WI38 (cell line): ENCODE results near the gene KIF5C.

Experiments used
- H3K4me3 ChIP-seq: 2 replicates; pipeline ENCODE4 v1.5.1; 2011; ENCODE audit warnings: low read depth, mild to moderate bottlenecking, control low read depth, low read length
- TF ChIP-seq, protein P1 (sequence below): IDR thresholded peaks from 2 replicates; pipeline ENCODE4 v1.5.1; 2012; ENCODE audit warnings: low read depth, mild to moderate bottlenecking, control low read depth, low read length

KIF5C gene

DNA sequence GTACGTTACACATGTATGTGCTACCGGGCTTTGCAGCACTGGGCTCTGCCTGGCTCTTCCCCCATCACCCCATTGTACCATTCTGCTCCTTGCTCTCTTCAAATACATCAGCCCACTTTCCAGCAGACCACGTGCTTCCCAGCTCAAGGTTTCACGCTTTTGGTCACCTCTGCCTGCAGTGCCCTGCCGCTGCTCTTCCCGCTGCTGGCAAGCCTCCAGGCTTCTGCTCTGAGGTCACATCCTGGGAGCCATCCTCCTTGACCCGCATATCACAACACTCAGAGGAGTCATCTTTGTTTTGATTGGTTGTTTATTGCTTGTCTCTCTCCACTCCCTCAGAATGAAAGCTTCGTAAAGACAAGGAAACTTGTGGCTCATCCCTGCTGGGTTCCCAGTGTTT lies 34.1 kb downstream of the KIF5C start:
- TF ChIP-seq, protein P1, sequence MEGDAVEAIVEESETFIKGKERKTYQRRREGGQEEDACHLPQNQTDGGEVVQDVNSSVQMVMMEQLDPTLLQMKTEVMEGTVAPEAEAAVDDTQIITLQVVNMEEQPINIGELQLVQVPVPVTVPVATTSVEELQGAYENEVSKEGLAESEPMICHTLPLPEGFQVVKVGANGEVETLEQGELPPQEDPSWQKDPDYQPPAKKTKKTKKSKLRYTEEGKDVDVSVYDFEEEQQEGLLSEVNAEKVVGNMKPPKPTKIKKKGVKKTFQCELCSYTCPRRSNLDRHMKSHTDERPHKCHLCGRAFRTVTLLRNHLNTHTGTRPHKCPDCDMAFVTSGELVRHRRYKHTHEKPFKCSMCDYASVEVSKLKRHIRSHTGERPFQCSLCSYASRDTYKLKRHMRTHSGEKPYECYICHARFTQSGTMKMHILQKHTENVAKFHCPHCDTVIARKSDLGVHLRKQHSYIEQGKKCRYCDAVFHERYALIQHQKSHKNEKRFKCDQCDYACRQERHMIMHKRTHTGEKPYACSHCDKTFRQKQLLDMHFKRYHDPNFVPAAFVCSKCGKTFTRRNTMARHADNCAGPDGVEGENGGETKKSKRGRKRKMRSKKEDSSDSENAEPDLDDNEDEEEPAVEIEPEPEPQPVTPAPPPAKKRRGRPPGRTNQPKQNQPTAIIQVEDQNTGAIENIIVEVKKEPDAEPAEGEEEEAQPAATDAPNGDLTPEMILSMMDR, result no peak
- H3K4me3 ChIP-seq, result no peak overlapping the region

DNA sequence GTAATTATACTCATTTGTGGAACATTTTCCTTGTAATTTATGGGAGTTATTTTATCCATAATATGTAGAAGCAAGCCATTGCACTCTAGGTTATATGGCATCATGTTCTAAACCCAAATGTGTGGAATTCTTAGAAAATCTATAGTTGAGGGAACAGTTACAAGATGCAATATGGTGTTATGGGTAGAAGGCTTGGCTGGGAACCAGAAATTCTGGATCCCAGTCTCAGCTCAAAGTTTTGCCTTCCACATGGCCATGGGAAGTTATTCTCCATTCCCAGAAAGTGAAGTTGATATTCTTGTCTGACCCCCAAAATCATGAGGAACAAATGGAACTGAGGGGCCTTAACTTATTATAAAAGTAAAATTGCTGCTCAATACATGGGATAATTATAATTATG lies 38.0 kb downstream of the KIF5C start:
- no peak overlapping the region for H3K4me3 ChIP-seq
- TF ChIP-seq, protein P1, result no peak

DNA sequence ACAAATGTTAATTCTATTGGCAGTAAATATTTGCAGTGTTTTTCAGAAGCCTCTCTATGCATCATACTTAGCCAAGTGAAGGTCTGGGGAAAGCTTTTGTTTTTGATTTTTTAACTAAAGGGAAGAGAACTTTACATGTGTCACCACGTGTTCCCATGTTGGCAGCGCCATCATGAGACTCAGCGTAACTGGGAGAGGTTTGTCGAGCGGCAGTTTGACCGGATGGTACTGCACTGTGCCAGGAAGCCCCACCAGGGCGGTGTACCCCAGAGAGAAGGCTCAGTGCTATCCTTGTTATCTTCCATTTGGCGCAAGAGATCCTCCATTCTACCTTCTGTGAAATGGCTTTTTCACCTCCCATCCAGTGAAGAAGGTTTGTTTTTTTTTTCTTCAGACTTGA lies 38.5 kb downstream of the KIF5C start:
- no peak overlapping the region for H3K4me3 ChIP-seq
- TF ChIP-seq, protein P1, result no peak

DNA sequence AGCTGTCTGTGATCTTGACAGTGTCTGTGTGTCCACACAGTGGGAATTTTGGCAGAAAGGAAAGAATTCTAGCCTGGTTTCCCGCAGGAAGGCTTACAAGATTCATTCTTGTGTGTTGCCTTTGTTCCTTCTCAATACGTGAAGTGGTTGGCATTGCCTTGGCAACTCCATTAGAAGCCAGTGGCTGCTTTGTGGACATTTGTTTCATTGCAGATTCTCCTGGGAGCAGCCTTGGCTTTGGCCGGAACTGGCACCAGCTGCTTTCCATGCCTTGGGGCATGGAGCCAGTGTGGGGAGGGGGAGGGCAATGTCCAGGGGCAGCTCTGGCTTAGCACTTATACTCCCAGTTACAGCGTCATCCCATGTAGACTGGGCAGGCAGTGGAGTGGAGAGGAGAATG lies 39.4 kb downstream of the KIF5C start:
- no peak overlapping the region for H3K4me3 ChIP-seq
- TF ChIP-seq, protein P1, result no peak

DNA sequence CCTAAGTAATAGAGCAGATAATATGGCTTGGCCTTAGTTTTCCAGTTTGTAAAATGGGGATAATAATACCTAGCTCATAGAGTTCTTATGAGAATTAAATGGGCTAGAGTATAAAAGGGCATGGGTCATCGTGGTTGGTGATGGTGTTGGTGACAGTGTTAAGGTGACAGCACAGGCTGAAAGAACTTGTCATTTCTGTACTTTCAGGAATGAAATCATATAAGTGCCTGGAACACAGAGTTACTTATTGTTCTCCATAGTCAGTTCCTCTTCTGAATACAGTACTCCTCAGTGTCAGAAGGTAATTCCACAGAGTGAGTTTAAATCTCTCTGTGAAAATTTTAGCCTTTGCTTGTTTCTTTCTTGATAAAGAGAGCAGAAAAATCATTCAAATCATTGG lies 42.4 kb downstream of the KIF5C start:
- TF ChIP-seq, protein P1, result no peak
- H3K4me3 ChIP-seq, result no peak overlapping the region

DNA sequence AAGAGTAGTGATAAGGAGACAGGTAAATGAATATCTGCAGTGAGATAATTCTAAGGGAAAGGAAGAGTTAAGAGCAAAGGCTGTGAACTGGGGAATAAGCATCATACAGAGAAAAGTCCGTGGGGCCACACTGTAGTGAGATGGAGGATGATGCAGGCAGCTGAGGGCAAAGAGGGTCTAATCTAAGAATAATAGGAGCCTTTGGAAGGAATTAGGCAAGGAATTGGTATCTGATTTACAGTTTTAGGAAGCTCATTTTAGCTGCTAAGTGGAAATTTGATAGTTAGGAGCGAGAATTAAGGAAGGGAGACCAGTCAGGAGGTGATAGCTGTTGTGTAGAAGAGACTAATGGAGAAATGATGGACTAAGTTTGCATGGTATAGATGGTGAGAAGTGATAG lies 43.5 kb downstream of the KIF5C start:
- TF ChIP-seq, protein P1, result no peak
- H3K4me3 ChIP-seq, result no peak overlapping the region

DNA sequence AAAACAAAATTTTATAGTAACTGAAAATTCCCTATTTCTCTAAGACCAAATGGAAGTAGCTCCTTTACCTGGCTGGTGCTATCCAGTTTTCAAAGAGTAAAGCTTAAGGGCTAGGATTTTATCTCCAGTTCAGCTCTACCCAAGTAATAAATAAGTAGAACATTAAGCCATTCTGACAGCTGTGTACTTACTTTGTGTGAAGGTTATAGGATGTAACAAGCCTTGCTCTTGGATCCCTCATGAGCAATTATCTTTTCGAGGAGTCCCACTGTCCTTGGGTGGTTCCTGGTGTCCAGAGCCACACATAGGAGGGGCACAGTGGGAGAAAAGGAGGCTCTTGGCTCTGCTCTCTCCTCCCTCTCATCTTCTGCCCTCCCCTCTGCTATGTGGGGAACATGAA lies 45.5 kb downstream of the KIF5C start:
- TF ChIP-seq, protein P1, result no peak
- H3K4me3 ChIP-seq, result no peak overlapping the region

DNA sequence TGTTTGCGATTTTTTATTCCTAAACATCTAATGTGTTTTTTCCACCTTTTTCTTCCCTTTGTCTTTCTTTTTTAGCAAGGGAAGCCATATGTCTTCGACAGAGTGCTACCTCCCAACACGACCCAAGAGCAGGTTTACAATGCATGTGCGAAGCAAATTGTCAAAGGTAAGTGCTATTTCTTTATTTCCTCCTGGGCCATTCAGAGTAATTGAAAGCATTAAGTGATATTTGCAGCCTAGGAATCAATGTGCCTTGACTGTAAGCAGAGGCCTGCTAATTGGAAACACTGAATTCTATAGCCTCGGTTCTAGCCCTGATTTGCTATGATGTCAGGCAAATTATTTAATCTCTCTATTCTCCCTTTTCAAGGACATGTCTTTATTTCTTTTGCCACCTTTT lies 47.0 kb downstream of the KIF5C start:
- TF ChIP-seq, protein P1, result no peak

More for the DNA sequence above, 47.0 kb downstream of the KIF5C start:
- H3K4me3 ChIP-seq, result no peak overlapping the region
